DMS 273 treated with DMSO at 0.1 percent for 48 hours (cell line): ENCODE results near the gene ASB9.
"Not testable (repeated sequence)": the region's sequence is repeated elsewhere in the genome, so short reads cannot be mapped to it uniquely, and the experiment has no call there.

Source experiments
- DNase-seq: peaks from one replicate; lab custom pipeline; 2025; lab: John Stamatoyannopoulos, UW

ASB9 gene, protein sequence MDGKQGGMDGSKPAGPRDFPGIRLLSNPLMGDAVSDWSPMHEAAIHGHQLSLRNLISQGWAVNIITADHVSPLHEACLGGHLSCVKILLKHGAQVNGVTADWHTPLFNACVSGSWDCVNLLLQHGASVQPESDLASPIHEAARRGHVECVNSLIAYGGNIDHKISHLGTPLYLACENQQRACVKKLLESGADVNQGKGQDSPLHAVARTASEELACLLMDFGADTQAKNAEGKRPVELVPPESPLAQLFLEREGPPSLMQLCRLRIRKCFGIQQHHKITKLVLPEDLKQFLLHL

DNA sequence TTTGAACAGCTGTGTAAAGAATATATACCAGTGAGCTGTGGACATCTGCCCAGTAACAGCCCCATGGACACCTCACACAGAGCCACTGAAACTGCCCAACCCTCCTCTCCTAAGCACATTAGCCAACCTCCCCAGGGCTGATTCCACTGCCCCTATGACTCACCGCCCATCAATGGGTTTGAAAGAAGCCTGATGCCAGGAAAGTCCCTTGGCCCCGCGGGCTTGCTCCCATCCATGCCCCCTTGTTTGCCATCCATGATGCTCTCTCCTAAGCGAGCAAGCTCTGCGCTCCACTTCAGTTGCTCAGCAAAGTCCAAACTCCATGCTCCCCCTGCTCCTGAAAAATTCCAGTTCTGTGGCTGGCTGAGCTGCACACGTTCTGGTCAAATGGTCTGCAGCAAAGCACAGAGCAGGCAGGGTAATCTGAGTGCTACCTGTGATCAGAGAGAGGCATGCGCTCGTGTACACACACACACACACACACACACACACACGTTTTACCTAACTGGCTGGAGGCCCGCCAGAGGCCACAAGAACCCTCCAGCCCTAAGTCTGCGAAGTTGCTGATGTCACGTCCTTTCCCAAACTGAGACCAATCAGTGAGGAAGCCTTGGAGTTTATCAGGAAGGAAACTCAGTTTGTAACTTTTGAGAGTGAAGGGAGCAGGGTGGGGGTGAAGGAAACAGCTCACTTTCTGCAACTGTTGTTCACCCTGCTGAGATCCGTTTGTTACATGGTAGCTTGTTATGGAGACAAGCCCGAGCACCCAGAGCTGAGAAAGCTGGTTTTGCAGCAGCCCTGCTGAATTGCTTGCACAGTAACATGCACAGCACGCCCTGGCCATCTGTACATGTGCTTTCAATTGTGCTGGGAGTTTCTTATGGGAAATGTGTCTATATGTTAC is at the start of gene ASB9:
Gene ASB9, minus strand, starts transcription at position 466 of the 904 bp plus-strand sequence. Its CDS starts 209 bp downstream, at position 257.
- peak; percentile 65 for DNase-seq

GRCh38 chrX:15319075-15319474 is 49.2 kb upstream of the ASB9 start:
- DNase-seq: no peak

DNA sequence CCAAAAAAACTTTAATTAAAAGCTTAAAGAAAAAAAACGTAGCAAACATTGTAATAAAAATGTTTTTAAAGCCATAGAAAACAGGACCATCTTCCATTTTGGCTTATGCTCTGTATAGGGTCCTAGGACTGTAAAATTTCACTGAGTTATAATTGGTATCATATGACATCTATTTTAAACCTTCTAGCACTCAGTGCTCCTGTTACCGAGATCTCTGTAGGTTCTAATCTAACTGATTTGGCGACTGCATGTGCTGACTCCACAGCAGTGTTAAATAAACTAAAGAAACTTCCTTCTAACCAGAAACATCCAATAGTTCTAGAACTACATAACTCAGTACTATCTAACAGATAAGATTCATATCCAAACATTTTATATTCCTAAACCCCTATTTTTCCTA is 45.6 kb upstream of the ASB9 start, which contains the start of gene ASB11:
Gene ASB11, minus strand, starts transcription at position 132 of the 400 bp plus-strand sequence. Its CDS starts 35 bp downstream, at position 97.
- no peak for DNase-seq

GRCh38 chrX:15314472-15314871 is 44.6 kb upstream of the ASB9 start:
- no peak for DNase-seq

GRCh38 chrX:15311119-15311518 is 41.2 kb upstream of the ASB9 start:
- no peak for DNase-seq

DNA sequence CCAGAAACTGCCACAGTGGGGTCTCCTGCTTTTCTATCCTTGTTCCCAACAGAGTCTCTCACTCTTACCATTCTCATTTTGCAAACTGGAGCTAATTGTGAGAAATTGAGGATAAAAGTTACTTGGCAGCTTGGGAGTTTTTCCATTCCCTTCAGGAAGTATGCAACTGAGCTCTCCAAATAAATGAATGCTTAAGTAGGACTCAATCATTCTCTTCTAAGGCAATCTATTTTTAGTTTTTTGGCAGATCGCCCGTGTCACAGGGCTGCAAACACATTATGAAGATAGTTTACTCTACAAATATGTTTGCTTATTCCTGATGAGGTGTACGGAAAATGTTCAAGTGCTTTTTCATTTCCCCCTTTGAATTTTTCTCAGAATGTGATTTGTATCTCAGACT is 40.2 kb upstream of the ASB9 start:
- DNase-seq: no peak

DNA sequence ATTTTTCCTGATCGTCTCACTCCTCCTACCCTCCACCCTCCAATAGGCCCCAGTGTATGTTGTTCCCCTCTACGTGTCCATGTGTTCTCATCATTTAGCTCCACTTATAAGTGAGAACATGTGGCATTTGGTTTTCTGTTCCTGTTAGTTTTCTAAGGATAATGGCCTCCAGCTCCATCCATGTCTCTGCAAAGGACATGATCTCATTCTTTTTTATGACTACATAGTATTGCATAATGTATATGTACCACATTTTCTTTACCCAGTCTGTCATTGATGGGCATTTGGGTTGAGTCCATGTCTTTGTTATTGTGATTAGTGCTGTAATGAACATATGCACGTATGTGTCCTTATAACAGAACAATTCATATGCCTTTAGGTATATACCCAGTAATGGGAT is 36.0 kb upstream of the ASB9 start:
- not testable (repeated sequence) for DNase-seq

GRCh38 chrX:15301924-15302323 is 32.0 kb upstream of the ASB9 start:
- no peak for DNase-seq

DNA sequence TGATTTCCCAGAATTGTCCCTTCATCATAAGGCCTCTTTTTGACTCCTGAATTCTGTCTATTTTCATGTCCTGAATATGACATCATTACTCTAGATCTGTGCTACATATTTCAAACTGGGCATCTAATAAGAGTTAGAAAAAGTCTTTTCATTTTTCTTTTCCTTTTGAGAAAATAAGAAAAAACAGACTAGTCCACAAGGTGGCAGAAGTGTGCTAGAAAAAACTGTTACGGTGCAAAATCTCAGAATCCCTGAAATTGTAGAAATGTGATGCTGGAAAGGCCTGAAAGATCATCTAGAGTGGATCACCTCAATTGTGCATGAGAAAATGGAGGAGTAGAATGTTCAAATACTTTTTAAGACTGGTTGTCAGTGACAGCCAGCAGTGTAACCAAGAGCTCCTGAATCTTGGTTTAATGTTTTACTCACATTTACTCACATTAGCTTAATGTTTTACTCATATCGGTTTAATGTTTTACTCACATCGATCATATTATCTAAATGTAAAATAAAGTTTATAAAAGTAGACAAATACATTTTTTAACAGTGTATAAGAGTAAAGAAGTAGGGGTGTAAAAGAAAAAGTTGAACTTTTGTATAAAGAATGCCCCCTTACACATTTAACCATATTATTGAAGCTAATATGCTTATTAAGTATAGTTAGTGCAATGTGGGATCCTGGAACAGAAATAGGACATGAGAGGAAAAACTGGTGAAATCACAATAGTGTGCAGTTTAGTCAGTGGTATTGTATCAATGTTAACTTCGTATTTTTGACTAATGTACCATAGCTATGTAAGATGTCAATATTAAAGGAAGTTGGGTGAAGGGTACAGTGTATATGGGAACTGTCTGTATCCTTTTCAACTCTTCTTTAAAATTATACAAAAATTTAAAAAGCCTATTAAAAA is 30.3 kb upstream of the ASB9 start:
- DNase-seq: no peak

DNA sequence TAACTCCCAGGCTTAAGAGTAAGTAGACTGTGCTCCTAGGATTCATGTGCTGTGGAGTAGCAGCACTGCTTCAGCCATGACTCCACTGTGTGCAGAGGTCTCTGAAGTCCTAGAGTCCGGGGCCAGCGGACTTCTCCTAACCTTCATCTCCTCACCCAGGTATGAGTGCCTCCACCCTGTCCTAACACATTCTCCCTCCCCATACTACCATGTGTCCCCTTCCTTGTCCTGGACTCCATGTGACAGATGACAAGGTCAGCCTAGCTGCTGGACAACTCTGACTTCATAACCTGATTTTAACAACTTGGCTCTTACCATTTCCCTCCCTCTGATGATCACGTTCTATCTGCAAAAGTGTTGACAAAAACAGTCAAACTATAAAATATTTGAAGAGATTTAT is 28.9 kb upstream of the ASB9 start:
- no peak for DNase-seq

DNA sequence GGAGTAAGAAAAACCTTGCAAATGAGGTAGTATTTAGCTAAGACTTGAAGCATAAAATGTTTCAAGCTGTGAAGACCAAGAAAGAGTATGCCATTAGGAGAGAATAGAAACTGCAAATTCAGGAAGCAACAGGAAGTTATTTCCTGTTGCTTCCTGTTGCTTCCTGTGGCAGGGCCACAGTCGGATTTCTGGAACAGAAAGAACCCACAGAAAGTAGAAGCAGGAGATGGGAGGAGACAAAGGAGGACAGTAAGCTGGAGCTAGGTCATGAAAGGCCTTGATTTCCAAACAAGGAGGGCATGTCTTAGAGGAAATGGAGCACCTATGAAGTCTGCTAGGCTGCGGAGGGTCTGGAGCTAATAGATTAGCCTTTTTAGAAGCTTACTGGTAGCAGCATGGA is 28.3 kb upstream of the ASB9 start:
- no peak for DNase-seq

GRCh38 chrX:15293451-15293850 is 23.6 kb upstream of the ASB9 start:
- DNase-seq: no peak

DNA sequence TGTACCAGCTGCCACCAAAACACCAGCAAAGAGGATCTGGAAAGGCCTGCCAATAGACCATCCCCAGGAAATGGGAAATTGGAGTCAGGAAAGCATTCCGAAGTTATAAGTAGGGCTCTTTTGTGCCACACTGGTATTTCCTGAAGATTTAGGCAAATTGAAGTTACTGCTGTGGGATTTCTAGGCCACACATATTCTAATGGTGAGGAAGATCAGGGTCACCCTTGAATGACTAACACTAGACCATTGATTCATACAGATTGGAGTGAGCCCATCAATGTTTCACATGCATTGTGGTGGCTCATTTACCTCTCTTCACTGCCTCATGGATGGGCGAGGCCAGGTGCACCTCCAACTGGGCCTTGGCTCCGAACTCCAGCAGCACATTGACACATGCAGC is 23.0 kb upstream of the ASB9 start:
- DNase-seq: no peak

- no peak for DNase-seq
These were observed 7.7 kb upstream of the ASB9 start for GRCh38 chrX:15277604-15278003.

GRCh38 chrX:15274946-15275345 is 5.1 kb upstream of the ASB9 start:
- no peak for DNase-seq

DNA sequence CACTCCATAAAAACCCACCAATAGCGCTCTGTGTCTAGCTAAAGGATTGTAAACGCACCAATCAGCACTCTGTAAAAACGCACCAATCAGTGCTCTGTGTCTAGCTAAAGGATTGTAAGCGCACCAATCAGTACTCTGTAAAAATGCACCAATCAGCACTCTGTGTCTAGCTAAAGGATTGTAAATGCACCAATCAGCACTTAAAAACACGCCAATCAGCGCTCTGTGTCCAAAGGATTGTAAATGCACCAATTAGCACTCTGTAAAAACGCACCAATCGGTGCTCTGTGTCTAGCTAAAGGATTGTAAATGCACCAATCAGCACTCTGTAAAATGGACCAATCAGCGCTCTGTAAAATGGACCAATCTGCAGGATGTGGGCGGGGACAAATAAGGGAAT is 3.4 kb upstream of the ASB9 start:
- not testable (repeated sequence) for DNase-seq

GRCh38 chrX:15271757-15272156 is 1.9 kb upstream of the ASB9 start:
- no peak for DNase-seq

DNA sequence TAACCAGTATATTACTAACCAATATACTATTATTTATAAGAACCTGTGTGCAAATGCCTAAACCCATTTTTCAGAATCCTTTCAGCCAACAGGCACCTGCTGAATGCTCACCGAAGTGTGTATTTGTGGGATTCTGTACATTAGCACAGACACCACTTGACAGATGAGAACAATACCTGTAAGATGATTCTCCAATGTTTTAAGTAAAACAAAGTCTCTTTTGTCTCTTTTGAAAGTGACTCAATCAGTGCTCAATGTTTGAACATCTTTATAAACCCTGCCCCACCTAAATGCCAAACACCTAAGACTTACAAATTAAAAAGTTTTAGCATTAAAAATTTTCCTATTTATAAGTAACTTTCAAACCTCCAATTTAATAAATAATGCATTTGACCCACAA is 763 bp downstream of the ASB9 start:
- no peak for DNase-seq

DNA sequence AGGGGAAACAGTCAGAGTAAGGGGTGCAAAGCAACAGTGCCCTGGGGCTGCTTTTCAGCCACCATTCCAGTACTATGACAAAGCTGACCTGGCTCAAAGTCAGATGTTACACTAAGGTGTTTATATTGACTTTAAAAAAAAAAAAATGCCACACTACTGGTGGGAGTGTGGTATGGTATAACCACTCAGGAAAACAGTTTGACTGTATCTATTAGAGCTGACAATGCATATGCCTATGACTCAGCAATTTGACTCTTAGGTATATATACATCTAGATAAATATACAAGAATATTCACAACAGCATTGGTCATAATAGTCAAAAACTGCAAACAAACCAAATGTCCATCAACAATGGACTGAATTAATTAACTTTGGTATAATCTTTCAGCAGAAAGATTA is 15.0 kb downstream of the ASB9 start:
- DNase-seq: no peak

- no peak for DNase-seq
These were observed 24.0 kb downstream of the ASB9 start for GRCh38 chrX:15245896-15246295.

- DNase-seq: no peak
These were observed 25.5 kb downstream of the ASB9 start for GRCh38 chrX:15244421-15244820.

- DNase-seq: peak; percentile 13
These were observed 26.9 kb downstream of the ASB9 start for GRCh38 chrX:15242899-15243555.
